ENCODE data around the gene MMP20. TPM values are rescaled to one million over a fixed set of nuclear protein-coding genes. Genes with fewer than 3 reads are reported as not detected.
A peak's percentile ranks its signal among the peaks of the same experiment; 100 is the strongest.
"Not testable (repeated sequence)": the region's sequence is repeated elsewhere in the genome, so short reads cannot be mapped to it uniquely, and the experiment has no call there.

Gene MMP20
- total RNA-seq, 1 experiment from 2014 or later: not detected

- no peaks in the 10 kb centered on the region for H3K9me3 ChIP-seq (replicated peaks)
- DNase-seq (ENCODE audit: low read depth in 1 of 2, low spot score in 2 of 2): no peak
- H3K4me1 ChIP-seq (replicated peaks): peaks cover 4% of the 10 kb centered on the region; the same call in 1 of the 2 replicates
- H3K27ac ChIP-seq: no peak overlapping the region
- no peak overlapping the region for H3K4me3 ChIP-seq
- H3K27me3 ChIP-seq (replicated peaks): no peaks in the 10 kb centered on the region
- no peaks in the 10 kb centered on the region for H3K36me3 ChIP-seq
These were observed 12.6 kb upstream of the MMP20 start for GRCh38 chr11:102637731-102638130.

GRCh38 chr11:102633385-102634026 is 8.4 kb upstream of the MMP20 start:
- Histone ChIP-seq H3K9me3 (replicated peaks) (no peaks in the 10 kb centered on the region), H3K4me3 (no peak overlapping the region)

GRCh38 chr11:102632026-102632425 is 6.9 kb upstream of the MMP20 start:
- H3K36me3 ChIP-seq: no peaks in the 10 kb centered on the region
- no peaks in the 10 kb centered on the region for H3K27me3 ChIP-seq (replicated peaks)
- no peak for DNase-seq (ENCODE audit: low read depth in 1 of 2, low spot score in 2 of 2)
- no peak overlapping the region for H3K4me3 ChIP-seq
- no peak overlapping the region for H3K27ac ChIP-seq
- H3K9me3 ChIP-seq (replicated peaks): no peaks in the 10 kb centered on the region
- no peaks in the 10 kb centered on the region for H3K4me1 ChIP-seq (replicated peaks)

More at GRCh38 chr11:102633385-102634026, 8.4 kb upstream of the MMP20 start:
- H3K27ac ChIP-seq: no peak overlapping the region
- H3K27me3 ChIP-seq (replicated peaks): no peaks in the 10 kb centered on the region
- H3K4me1 ChIP-seq (replicated peaks): no peaks in the 10 kb centered on the region
- no peaks in the 10 kb centered on the region for H3K36me3 ChIP-seq
- DNase-seq (ENCODE audit: low read depth in 1 of 2, low spot score in 2 of 2): no peak

- no peaks in the 10 kb centered on the region for H3K9me3 ChIP-seq (replicated peaks)
These were observed 5.7 kb upstream of the MMP20 start for GRCh38 chr11:102630598-102631448.

GRCh38 chr11:102629908-102630307 is 4.8 kb upstream of the MMP20 start:
- H3K27ac ChIP-seq; H3K27me3 ChIP-seq (replicated peaks); H3K4me3 ChIP-seq; DNase-seq (ENCODE audit: low read depth in 1 of 2, low spot score in 2 of 2); H3K9me3 ChIP-seq (replicated peaks); H3K4me1 ChIP-seq (replicated peaks); H3K36me3 ChIP-seq: not testable (repeated sequence)

More at GRCh38 chr11:102630598-102631448, 5.7 kb upstream of the MMP20 start:
- DNase-seq (ENCODE audit: low read depth in 1 of 2, low spot score in 2 of 2): no peak
- H3K27me3 ChIP-seq (replicated peaks): no peaks in the 10 kb centered on the region
- H3K27ac ChIP-seq: no peak overlapping the region
- H3K36me3 ChIP-seq: no peaks in the 10 kb centered on the region
- H3K4me3 ChIP-seq: no peak overlapping the region
- H3K4me1 ChIP-seq (replicated peaks): no peaks in the 10 kb centered on the region

GRCh38 chr11:102626676-102627075 is 1.5 kb upstream of the MMP20 start:
- DNase-seq (ENCODE audit: low read depth in 1 of 2, low spot score in 2 of 2): no peak
- Histone ChIP-seq H3K27me3 (replicated peaks) (no peaks in the 10 kb centered on the region), H3K9me3 (replicated peaks) (no peaks in the 10 kb centered on the region), H3K4me3 (no peak overlapping the region), H3K4me1 (replicated peaks) (no peaks in the 10 kb centered on the region), H3K36me3 (no peaks in the 10 kb centered on the region), H3K27ac (no peak overlapping the region)

- Histone ChIP-seq H3K36me3 (no peaks in the 10 kb centered on the region), H3K27ac (no peak overlapping the region), H3K27me3 (replicated peaks) (no peaks in the 10 kb centered on the region), H3K4me1 (replicated peaks) (peaks cover 4% of the 10 kb centered on the region; the same call in 1 of the 2 replicates), H3K9me3 (replicated peaks) (no peaks in the 10 kb centered on the region), H3K4me3 (no peak overlapping the region)
- no peak for DNase-seq (ENCODE audit: low read depth in 1 of 2, low spot score in 2 of 2)
These were observed 1.1 kb downstream of the MMP20 start for GRCh38 chr11:102623998-102624397.

GRCh38 chr11:102623128-102623527 is 2.0 kb downstream of the MMP20 start:
- no peaks in the 10 kb centered on the region for H3K9me3 ChIP-seq (replicated peaks)
- no peak overlapping the region for H3K4me3 ChIP-seq
- H3K27me3 ChIP-seq (replicated peaks): no peaks in the 10 kb centered on the region
- H3K27ac ChIP-seq: no peak overlapping the region
- H3K36me3 ChIP-seq: no peaks in the 10 kb centered on the region
- DNase-seq (ENCODE audit: low read depth in 1 of 2, low spot score in 2 of 2): no peak
- H3K4me1 ChIP-seq (replicated peaks): peaks cover 4% of the 10 kb centered on the region; the same call in 1 of the 2 replicates

- H3K4me3 ChIP-seq: no peak overlapping the region
- no peaks in the 10 kb centered on the region for H3K27me3 ChIP-seq (replicated peaks)
- peaks cover 4% of the 10 kb centered on the region; the same call in 1 of the 2 replicates for H3K4me1 ChIP-seq (replicated peaks)
- no peak for DNase-seq (ENCODE audit: low read depth in 1 of 2, low spot score in 2 of 2)
- no peak overlapping the region for H3K27ac ChIP-seq
- H3K9me3 ChIP-seq (replicated peaks): no peaks in the 10 kb centered on the region
- no peaks in the 10 kb centered on the region for H3K36me3 ChIP-seq
These were observed 2.9 kb downstream of the MMP20 start for GRCh38 chr11:102622258-102622657.

GRCh38 chr11:102620818-102621561 is 4.1 kb downstream of the MMP20 start:
- H3K27ac ChIP-seq: 0 out of 2 replicates have a peak overlapping the region, but pooled peaks have one; percentile 31
- H3K27me3 ChIP-seq (replicated peaks): no peaks in the 10 kb centered on the region
- no peaks in the 10 kb centered on the region for H3K36me3 ChIP-seq
- DNase-seq (ENCODE audit: low read depth in 1 of 2, low spot score in 2 of 2): peak in 1 of 2 experiments; percentile 42
- peaks cover 4% of the 10 kb centered on the region; the same call in 1 of the 2 replicates for H3K4me1 ChIP-seq (replicated peaks)
- H3K9me3 ChIP-seq (replicated peaks): no peaks in the 10 kb centered on the region
- no peak overlapping the region for H3K4me3 ChIP-seq

- peaks cover 4% of the 10 kb centered on the region; the same call in 1 of the 2 replicates for H3K4me1 ChIP-seq (replicated peaks)
- no peaks in the 10 kb centered on the region for H3K27me3 ChIP-seq (replicated peaks)
These were observed 5.0 kb downstream of the MMP20 start for GRCh38 chr11:102620179-102620578.

GRCh38 chr11:102617466-102618008 is 7.6 kb downstream of the MMP20 start:
- Histone ChIP-seq H3K9me3 (replicated peaks) (no peaks in the 10 kb centered on the region), H3K36me3 (no peaks in the 10 kb centered on the region)

More at GRCh38 chr11:102620179-102620578, 5.0 kb downstream of the MMP20 start:
- no peaks in the 10 kb centered on the region for H3K36me3 ChIP-seq
- DNase-seq (ENCODE audit: low read depth in 1 of 2, low spot score in 2 of 2): no peak
- H3K9me3 ChIP-seq (replicated peaks): no peaks in the 10 kb centered on the region
- H3K27ac ChIP-seq: no peak overlapping the region
- H3K4me3 ChIP-seq: no peak overlapping the region

GRCh38 chr11:102615894-102616432 is 9.2 kb downstream of the MMP20 start:
- Histone ChIP-seq H3K27ac (no peak overlapping the region), H3K9me3 (replicated peaks) (no peaks in the 10 kb centered on the region), H3K4me3 (no peak overlapping the region), H3K4me1 (replicated peaks) (peaks cover 9% of the 10 kb centered on the region), H3K36me3 (no peaks in the 10 kb centered on the region), H3K27me3 (replicated peaks) (no peaks in the 10 kb centered on the region)
- DNase-seq (ENCODE audit: low read depth in 1 of 2, low spot score in 2 of 2): no peak

More at GRCh38 chr11:102617466-102618008, 7.6 kb downstream of the MMP20 start:
- H3K4me3 ChIP-seq: no peak overlapping the region
- no peak for DNase-seq (ENCODE audit: low read depth in 1 of 2, low spot score in 2 of 2)
- H3K27me3 ChIP-seq (replicated peaks): no peaks in the 10 kb centered on the region
- H3K4me1 ChIP-seq (replicated peaks): peaks cover 13% of the 10 kb centered on the region
- no peak overlapping the region for H3K27ac ChIP-seq
